ENCODE measurements around the gene EEF1A1. TPM values are rescaled to one million over a fixed set of nuclear protein-coding genes. Genes with fewer than 3 reads are reported as not detected.

Gene EEF1A1
- total and polyA plus RNA-seq, 5 donors: 2,506 to 6,620 (median 4,687) TPM

Other genes starting within 250 kb of the EEF1A1 start
- not detected for gene DPPA5, start 166.8 kb downstream of the EEF1A1 start, total RNA-seq
- not detected for gene DPPA5, start 166.8 kb downstream of the EEF1A1 start, polyA plus RNA-seq
- not detected for gene KHDC3L, start 158.4 kb downstream of the EEF1A1 start, total RNA-seq
- not detected for gene KHDC3L, start 158.4 kb downstream of the EEF1A1 start, polyA plus RNA-seq
- gene OOEP, start 151.1 kb downstream of the EEF1A1 start, total RNA-seq: under 1 TPM in 3 of 4 donors, not detected in 1; 0.24 to 0.77 (median 0.36) TPM
- not detected for gene OOEP, start 151.1 kb downstream of the EEF1A1 start, polyA plus RNA-seq
- gene DDX43, start 126.2 kb downstream of the EEF1A1 start, total RNA-seq: 1 to 10 TPM in 2 of 4 donors, under 1 TPM in 2; 0.40 to 1.9 (median 0.97) TPM
- gene DDX43, start 126.2 kb downstream of the EEF1A1 start, polyA plus RNA-seq: 0.16 TPM
- 1 to 10 TPM in 3 of 4 donors, under 1 TPM in 1; 0.79 to 2.9 (median 1.9) TPM for gene CGAS, start 68.7 kb downstream of the EEF1A1 start, total RNA-seq
- gene CGAS, start 68.7 kb downstream of the EEF1A1 start, polyA plus RNA-seq: 0.91 TPM
- gene MTO1, start 59.3 kb downstream of the EEF1A1 start, total RNA-seq: 10 to 100 TPM; 24.4 to 35.1 (median 30.5) TPM
- 16.5 TPM for gene MTO1, start 59.3 kb downstream of the EEF1A1 start, polyA plus RNA-seq
- gene SLC17A5, start 133.0 kb upstream of the EEF1A1 start, total RNA-seq: 10 to 100 TPM in 1 of 4 donors, 1 to 10 TPM in 3; 6.1 to 13.1 (median 8.0) TPM
- gene SLC17A5, start 133.0 kb upstream of the EEF1A1 start, polyA plus RNA-seq: 5.2 TPM
- gene CD109, start 175.2 kb upstream of the EEF1A1 start, total RNA-seq: 10 to 100 TPM; 18.4 to 36.5 (median 31.0) TPM
- gene CD109, start 175.2 kb upstream of the EEF1A1 start, polyA plus RNA-seq: 6.6 TPM